ENCODE data around the gene COL24A1. TPM values are rescaled to one million over a fixed set of nuclear protein-coding genes. Genes with fewer than 3 reads are reported as not detected.
"Not testable (repeated sequence)": the region's sequence is repeated elsewhere in the genome, so short reads cannot be mapped to it uniquely, and the experiment has no call there.

Gene COL24A1
- polyA plus RNA-seq, 1 donor (not counting 4 experiments of a cell fraction or from before 2014, with no cell fraction given) = not detected

DNA sequence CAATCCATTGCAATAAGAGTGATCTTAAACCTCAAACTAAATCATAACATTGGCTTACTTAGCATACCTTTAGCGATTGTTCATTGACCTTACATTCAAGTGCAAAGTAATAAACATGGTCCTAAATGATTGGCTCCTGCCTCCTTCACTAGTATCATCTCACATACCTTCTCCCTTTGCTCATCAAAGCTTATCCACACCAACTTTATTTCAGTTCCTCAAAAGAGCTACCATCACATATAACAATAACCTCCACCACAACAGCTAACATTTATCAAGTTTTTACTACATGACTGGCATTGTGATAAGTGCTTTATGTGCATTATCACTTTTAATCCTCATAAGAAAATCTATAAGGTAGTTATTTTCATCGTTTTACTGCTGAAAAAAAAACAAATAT lies 198.8 kb downstream of the COL24A1 start:
- Histone ChIP-seq H3K9me1 (ENCODE audit: control insufficient read depth, extremely low read depth, insufficient read depth, low read length) (no peaks in the 10 kb centered on the region), H3K27me3 (ENCODE audit: control insufficient read depth, extremely low read depth, insufficient read depth, low read length) (no peaks in the 10 kb centered on the region), H3K36me3 (ENCODE audit: control insufficient read depth in 2 of 2, extremely low read depth in 1 of 2, insufficient read depth in 2 of 2, low read length in 2 of 2) (no peaks in the 10 kb centered on the region), H3K4me1 (ENCODE audit: control insufficient read depth, extremely low read depth, insufficient read depth, low read length) (no peaks in the 10 kb centered on the region), H2AFZ (ENCODE audit: control insufficient read depth, low read length) (no peak overlapping the region), H3K9ac (ENCODE audit: control insufficient read depth, extremely low read depth, insufficient read depth, low read length) (no peak overlapping the region), H3K27ac (ENCODE audit: control insufficient read depth, insufficient read depth, low read length) (no peak overlapping the region), H3K9me3 (ENCODE audit: control insufficient read depth, low read depth, low read length) (no peaks in the 10 kb centered on the region), H3K4me2 (ENCODE audit: control insufficient read depth, extremely low read depth, insufficient read depth, low read depth, low read length) (no peak overlapping the region), H3K79me2 (ENCODE audit: control insufficient read depth, insufficient read depth, low read length) (no peaks in the 10 kb centered on the region), H3K4me3 (ENCODE audit: control insufficient read depth in 2 of 3, extremely low read depth in 1 of 3, insufficient read depth in 2 of 3, low read depth in 1 of 3, low read length in 3 of 3) (no peak overlapping the region), H4K20me1 (ENCODE audit: control insufficient read depth, extremely low read depth, insufficient read depth, low read length) (no peaks in the 10 kb centered on the region)
- DNase-seq (ENCODE audit: low read depth, low spot score) = no peak
- no peak for FAIRE-seq
- dilution Hi-C loops (cut with MboI; ENCODE audit: extremely low pct_ligation_motif_present, low sequenced_read_pairs) = no loop called here
- TF ChIP-seq EZH2 (IDR thresholded peaks at IDR 0.05; ENCODE audit: low read length) = no peak
- TF ChIP-seq, protein P1, sequence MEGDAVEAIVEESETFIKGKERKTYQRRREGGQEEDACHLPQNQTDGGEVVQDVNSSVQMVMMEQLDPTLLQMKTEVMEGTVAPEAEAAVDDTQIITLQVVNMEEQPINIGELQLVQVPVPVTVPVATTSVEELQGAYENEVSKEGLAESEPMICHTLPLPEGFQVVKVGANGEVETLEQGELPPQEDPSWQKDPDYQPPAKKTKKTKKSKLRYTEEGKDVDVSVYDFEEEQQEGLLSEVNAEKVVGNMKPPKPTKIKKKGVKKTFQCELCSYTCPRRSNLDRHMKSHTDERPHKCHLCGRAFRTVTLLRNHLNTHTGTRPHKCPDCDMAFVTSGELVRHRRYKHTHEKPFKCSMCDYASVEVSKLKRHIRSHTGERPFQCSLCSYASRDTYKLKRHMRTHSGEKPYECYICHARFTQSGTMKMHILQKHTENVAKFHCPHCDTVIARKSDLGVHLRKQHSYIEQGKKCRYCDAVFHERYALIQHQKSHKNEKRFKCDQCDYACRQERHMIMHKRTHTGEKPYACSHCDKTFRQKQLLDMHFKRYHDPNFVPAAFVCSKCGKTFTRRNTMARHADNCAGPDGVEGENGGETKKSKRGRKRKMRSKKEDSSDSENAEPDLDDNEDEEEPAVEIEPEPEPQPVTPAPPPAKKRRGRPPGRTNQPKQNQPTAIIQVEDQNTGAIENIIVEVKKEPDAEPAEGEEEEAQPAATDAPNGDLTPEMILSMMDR (optimal IDR thresholded peaks at IDR 0.05 in 1 of 3, IDR thresholded peaks at IDR 0.05 in 1 of 3, conservative IDR thresholded peaks at IDR 0.05 in 1 of 3; ENCODE audit: extremely low read depth in 1 of 3, insufficient read depth in 2 of 3, low read length in 3 of 3) = no peak

DNA sequence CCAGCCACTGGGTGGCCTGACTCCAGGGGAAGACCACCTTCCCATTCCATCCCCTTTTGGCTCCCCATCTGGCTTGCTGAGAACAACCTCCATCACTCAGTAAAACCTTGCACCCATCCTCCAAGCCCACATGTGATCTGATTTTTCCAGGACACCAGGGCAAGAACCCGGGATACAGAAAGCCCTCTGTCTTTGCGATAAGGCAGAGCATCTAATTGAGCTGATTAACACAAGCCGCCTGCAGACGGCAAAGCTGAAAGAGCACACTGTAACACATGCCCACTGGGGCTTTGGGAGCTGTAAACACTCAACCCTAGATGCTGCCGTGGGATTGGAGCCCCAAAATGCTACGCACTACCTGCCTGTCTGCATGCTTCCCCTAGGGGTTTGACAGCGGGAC lies 201.4 kb downstream of the COL24A1 start:
- DNase-seq (ENCODE audit: low read depth, low spot score) = not testable (repeated sequence)

DNA sequence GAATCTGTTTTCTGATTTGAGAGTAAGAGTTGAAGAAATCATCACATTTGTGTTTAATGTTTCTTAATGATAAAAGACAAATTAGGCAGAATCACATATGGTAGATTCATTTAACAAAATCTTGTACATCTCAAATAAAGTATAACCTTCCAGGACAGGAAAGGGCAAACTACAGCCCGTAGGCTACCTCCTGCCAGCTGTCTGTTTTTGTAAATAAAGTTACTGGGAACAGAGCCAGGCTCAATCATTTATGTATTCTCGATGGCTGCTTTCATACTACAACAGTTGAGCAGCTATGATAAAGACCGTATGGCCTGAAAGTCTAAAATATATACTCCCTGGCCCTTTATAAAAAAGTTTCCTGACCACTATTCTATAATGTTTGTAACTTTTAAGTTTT lies 204.1 kb downstream of the COL24A1 start:
- no peak for DNase-seq (ENCODE audit: low read depth, low spot score)
- Histone ChIP-seq H3K36me3 (ENCODE audit: control insufficient read depth in 2 of 2, extremely low read depth in 1 of 2, insufficient read depth in 2 of 2, low read length in 2 of 2) (no peaks in the 10 kb centered on the region), H3K4me3 (ENCODE audit: control insufficient read depth in 2 of 3, extremely low read depth in 1 of 3, insufficient read depth in 2 of 3, low read depth in 1 of 3, low read length in 3 of 3) (no peak overlapping the region), H3K9ac (ENCODE audit: control insufficient read depth, extremely low read depth, insufficient read depth, low read length) (no peak overlapping the region), H3K79me2 (ENCODE audit: control insufficient read depth, insufficient read depth, low read length) (no peaks in the 10 kb centered on the region), H3K9me1 (ENCODE audit: control insufficient read depth, extremely low read depth, insufficient read depth, low read length) (no peaks in the 10 kb centered on the region), H2AFZ (ENCODE audit: control insufficient read depth, low read length) (no peak overlapping the region), H3K4me1 (ENCODE audit: control insufficient read depth, extremely low read depth, insufficient read depth, low read length) (no peaks in the 10 kb centered on the region), H3K4me2 (ENCODE audit: control insufficient read depth, extremely low read depth, insufficient read depth, low read depth, low read length) (no peak overlapping the region), H3K27ac (ENCODE audit: control insufficient read depth, insufficient read depth, low read length) (no peak overlapping the region), H3K9me3 (ENCODE audit: control insufficient read depth, low read depth, low read length) (no peaks in the 10 kb centered on the region), H3K27me3 (ENCODE audit: control insufficient read depth, extremely low read depth, insufficient read depth, low read length) (no peaks in the 10 kb centered on the region), H4K20me1 (ENCODE audit: control insufficient read depth, extremely low read depth, insufficient read depth, low read length) (no peaks in the 10 kb centered on the region)
- TF ChIP-seq, protein P1 (optimal IDR thresholded peaks at IDR 0.05 in 1 of 3, IDR thresholded peaks at IDR 0.05 in 1 of 3, conservative IDR thresholded peaks at IDR 0.05 in 1 of 3; ENCODE audit: extremely low read depth in 1 of 3, insufficient read depth in 2 of 3, low read length in 3 of 3) = no peak
- no peak for TF ChIP-seq EZH2 (IDR thresholded peaks at IDR 0.05; ENCODE audit: low read length)
- FAIRE-seq = no peak
- dilution Hi-C loops (cut with MboI; ENCODE audit: extremely low pct_ligation_motif_present, low sequenced_read_pairs) = no loop called here

More for the DNA sequence above, 201.4 kb downstream of the COL24A1 start:
- H3K9me1 ChIP-seq (ENCODE audit: control insufficient read depth, extremely low read depth, insufficient read depth, low read length); H3K9me3 ChIP-seq (ENCODE audit: control insufficient read depth, low read depth, low read length); H4K20me1 ChIP-seq (ENCODE audit: control insufficient read depth, extremely low read depth, insufficient read depth, low read length); H3K4me1 ChIP-seq (ENCODE audit: control insufficient read depth, extremely low read depth, insufficient read depth, low read length); H3K27ac ChIP-seq (ENCODE audit: control insufficient read depth, insufficient read depth, low read length); H3K4me3 ChIP-seq (ENCODE audit: control insufficient read depth in 2 of 3, extremely low read depth in 1 of 3, insufficient read depth in 2 of 3, low read depth in 1 of 3, low read length in 3 of 3); H2AFZ ChIP-seq (ENCODE audit: control insufficient read depth, low read length); H3K79me2 ChIP-seq (ENCODE audit: control insufficient read depth, insufficient read depth, low read length); H3K27me3 ChIP-seq (ENCODE audit: control insufficient read depth, extremely low read depth, insufficient read depth, low read length); H3K9ac ChIP-seq (ENCODE audit: control insufficient read depth, extremely low read depth, insufficient read depth, low read length); H3K4me2 ChIP-seq (ENCODE audit: control insufficient read depth, extremely low read depth, insufficient read depth, low read depth, low read length); H3K36me3 ChIP-seq (ENCODE audit: control insufficient read depth in 2 of 2, extremely low read depth in 1 of 2, insufficient read depth in 2 of 2, low read length in 2 of 2); dilution Hi-C loops (cut with MboI; ENCODE audit: extremely low pct_ligation_motif_present, low sequenced_read_pairs); FAIRE-seq: not testable (repeated sequence)

All from keratinocyte (primary cell).